HL-60 (cell line): Measurements from ENCODE around the gene NCKAP5L.

Experiments
- DNase-seq, 2 experiments: peaks; one replicate each; pipeline ENCODE4 v3.0.0-alpha.2; 2010 to 2020; ENCODE audit warnings: low read depth in 1 of 2, low spot score in 1 of 2
- H3K27ac ChIP-seq: fragments of 250-450 bp; sonication (Bioruptor Pico); replicated peaks from 2 replicates; pipeline ENCODE4 v1.5.1; 2020; ENCODE audit warnings: mild to moderate bottlenecking, moderate library complexity
- H3K27me3 ChIP-seq: fragments of 250-450 bp; sonication (Bioruptor Pico); 2 replicates; pipeline ENCODE4 v1.5.1; 2021; ENCODE audit warnings: mild to moderate bottlenecking, moderate library complexity; ENCODE audit not compliant: insufficient read depth, poor library complexity, severe bottlenecking
- H3K4me3 ChIP-seq: replicated peaks from 2 replicates; pipeline ENCODE4 v1.5.1; 2011; ENCODE audit warnings: mild to moderate bottlenecking, control low read depth, low read length; ENCODE audit not compliant: insufficient read depth
- GABPA ChIP-seq: IDR thresholded peaks from 2 replicates; pipeline ENCODE4 v1.6.1; 2012; ENCODE audit warnings: low read depth
- POLR2AphosphoS5 ChIP-seq: IDR thresholded peaks from 2 replicates; pipeline ENCODE4 v1.6.1; 2012; ENCODE audit warnings: low read depth
- SPI1 ChIP-seq: IDR thresholded peaks from 2 replicates; pipeline ENCODE4 v1.6.1; 2012; ENCODE audit warnings: low read depth, mild to moderate bottlenecking, borderline replicate concordance
- TF ChIP-seq, protein P1 (sequence below): IDR thresholded peaks from 2 replicates; pipeline ENCODE4 v1.6.1; 2012; ENCODE audit warnings: low read depth; ENCODE audit not compliant: insufficient replicate concordance
- TF ChIP-seq, protein P2 (sequence below): IDR thresholded peaks from one replicate; pipeline ENCODE4 v1.5.1; 2011; ENCODE audit warnings: low read length, control low read depth, inconsistent platforms; ENCODE audit not compliant: insufficient read depth

The NCKAP5L gene

DNA sequence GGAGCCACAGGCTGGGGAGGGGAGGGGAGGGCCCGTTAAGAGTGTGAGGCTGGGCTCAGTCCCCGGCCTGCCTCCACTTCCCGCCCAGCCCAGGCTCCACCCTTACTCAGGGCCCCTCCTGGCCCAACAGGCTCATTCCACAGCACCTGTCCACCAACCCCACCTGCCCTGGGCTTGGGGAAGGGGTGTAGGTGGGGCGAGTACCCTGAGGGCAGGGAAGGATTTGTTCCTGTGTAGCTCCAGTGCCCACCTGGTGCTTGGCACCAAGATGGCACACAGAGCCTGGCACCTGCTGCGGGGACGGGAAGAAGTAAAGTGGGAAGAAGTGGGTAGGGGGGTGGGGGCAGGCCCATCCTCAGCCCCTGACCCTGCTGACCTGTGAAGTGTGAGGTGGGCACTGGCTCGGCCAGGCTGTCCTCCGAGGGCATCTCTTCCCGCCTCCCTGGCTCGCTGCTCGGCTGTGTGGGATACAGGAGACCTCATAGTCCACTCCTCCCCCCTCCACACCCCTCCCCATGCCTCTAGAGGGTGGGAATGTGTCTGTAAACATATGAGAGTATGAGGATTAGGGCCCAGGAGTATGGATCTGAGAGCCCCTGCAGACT lies 35.1 kb downstream of the NCKAP5L start:
- H3K27ac ChIP-seq: no peak overlapping the region
- TF ChIP-seq, protein P1, sequence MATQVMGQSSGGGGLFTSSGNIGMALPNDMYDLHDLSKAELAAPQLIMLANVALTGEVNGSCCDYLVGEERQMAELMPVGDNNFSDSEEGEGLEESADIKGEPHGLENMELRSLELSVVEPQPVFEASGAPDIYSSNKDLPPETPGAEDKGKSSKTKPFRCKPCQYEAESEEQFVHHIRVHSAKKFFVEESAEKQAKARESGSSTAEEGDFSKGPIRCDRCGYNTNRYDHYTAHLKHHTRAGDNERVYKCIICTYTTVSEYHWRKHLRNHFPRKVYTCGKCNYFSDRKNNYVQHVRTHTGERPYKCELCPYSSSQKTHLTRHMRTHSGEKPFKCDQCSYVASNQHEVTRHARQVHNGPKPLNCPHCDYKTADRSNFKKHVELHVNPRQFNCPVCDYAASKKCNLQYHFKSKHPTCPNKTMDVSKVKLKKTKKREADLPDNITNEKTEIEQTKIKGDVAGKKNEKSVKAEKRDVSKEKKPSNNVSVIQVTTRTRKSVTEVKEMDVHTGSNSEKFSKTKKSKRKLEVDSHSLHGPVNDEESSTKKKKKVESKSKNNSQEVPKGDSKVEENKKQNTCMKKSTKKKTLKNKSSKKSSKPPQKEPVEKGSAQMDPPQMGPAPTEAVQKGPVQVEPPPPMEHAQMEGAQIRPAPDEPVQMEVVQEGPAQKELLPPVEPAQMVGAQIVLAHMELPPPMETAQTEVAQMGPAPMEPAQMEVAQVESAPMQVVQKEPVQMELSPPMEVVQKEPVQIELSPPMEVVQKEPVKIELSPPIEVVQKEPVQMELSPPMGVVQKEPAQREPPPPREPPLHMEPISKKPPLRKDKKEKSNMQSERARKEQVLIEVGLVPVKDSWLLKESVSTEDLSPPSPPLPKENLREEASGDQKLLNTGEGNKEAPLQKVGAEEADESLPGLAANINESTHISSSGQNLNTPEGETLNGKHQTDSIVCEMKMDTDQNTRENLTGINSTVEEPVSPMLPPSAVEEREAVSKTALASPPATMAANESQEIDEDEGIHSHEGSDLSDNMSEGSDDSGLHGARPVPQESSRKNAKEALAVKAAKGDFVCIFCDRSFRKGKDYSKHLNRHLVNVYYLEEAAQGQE: no peak
- TF ChIP-seq POLR2AphosphoS5 (no peak), SPI1 (no peak), GABPA (no peak)
- TF ChIP-seq, protein P2, sequence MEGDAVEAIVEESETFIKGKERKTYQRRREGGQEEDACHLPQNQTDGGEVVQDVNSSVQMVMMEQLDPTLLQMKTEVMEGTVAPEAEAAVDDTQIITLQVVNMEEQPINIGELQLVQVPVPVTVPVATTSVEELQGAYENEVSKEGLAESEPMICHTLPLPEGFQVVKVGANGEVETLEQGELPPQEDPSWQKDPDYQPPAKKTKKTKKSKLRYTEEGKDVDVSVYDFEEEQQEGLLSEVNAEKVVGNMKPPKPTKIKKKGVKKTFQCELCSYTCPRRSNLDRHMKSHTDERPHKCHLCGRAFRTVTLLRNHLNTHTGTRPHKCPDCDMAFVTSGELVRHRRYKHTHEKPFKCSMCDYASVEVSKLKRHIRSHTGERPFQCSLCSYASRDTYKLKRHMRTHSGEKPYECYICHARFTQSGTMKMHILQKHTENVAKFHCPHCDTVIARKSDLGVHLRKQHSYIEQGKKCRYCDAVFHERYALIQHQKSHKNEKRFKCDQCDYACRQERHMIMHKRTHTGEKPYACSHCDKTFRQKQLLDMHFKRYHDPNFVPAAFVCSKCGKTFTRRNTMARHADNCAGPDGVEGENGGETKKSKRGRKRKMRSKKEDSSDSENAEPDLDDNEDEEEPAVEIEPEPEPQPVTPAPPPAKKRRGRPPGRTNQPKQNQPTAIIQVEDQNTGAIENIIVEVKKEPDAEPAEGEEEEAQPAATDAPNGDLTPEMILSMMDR: no peak
- DNase-seq: no peak

DNA sequence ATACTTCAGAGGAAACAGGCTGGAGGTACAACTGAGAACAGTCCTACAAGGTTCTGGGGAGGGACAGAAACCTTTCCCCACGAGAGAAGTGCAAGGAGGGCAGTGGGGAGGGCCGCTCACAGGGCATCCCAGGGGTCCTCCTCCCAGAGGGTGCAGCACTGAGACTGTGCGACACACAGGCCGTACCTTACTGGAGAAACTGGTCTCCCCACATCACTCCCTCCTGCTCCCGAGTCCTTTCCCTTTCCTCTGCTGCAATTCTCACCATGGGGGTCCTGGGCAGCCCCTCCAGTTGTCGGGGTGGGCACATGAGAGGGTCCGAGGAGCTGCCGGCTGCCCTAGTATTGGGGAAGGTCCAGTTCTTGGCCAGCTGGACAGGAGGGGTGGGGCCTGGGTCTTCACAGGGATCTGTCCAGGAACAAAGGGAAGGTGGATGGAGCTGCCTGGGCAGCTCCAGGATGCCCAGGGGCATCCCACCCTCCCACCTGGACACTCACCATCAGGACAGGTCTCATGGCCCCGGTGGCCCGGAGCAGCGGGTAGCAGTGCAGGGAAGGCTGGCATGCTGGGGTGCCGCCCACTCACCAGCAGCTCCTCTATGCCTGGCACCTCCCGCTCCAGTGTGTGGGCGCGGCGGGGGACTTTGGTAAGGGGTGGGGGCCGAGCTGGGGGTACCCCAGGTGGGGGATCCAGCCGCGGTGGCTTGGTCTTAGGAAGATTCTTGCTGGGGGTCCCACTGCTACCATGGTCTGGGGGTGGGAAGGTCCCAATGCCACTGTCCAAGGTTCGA lies 35.8 kb downstream of the NCKAP5L start:
- no peak for TF ChIP-seq SPI1
- TF ChIP-seq, protein P1: no peak
- no peak for TF ChIP-seq POLR2AphosphoS5
- TF ChIP-seq, protein P2: no peak
- no peak for TF ChIP-seq GABPA
- DNase-seq: no peak
- H3K27me3 ChIP-seq: no peaks in the 10 kb centered on the region

More for the DNA sequence above, 35.1 kb downstream of the NCKAP5L start:
- H3K27me3 ChIP-seq: no peaks in the 10 kb centered on the region
- no peak overlapping the region for H3K4me3 ChIP-seq

DNA sequence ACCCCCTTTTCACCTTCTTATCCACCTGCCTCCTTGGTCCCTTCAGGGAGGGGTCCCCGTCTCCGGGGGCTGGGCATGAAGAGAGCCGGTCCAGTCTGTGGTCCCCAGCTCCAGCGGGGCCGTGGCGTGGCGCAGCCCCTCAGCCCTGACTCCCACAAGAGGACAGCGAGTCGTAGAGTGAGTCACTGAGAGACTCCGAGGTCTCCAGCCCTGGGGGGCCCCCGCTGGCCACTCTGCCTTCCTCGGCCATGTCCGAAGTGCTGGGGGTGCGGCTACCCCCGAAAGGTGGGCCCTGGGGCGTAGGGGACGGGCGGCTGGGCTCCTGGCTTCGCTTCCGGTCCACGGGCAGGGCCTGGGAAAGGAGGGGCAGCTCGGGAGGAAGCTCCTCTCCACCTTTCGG lies 36.5 kb downstream of the NCKAP5L start:
- Histone ChIP-seq H3K27ac (no peak overlapping the region), H3K27me3 (no peaks in the 10 kb centered on the region), H3K4me3 (no peak overlapping the region)
- DNase-seq: no peak
- TF ChIP-seq, protein P2: no peak
- TF ChIP-seq SPI1: no peak
- no peak for TF ChIP-seq POLR2AphosphoS5
- TF ChIP-seq, protein P1: no peak
- no peak for TF ChIP-seq GABPA

More for the DNA sequence above, 35.8 kb downstream of the NCKAP5L start:
- Histone ChIP-seq H3K27ac (no peak overlapping the region), H3K4me3 (no peak overlapping the region)
